Stimulated activated CD4-positive, alpha-beta T cell treated with anti-CD3 and anti-CD28 coated beads, TNF-alpha, amount 100 ng/mL, for 48 hours (primary cell): ENCODE data around the gene SLC5A5.

ENCODE experiments used
- DNase-seq, 3 donors: peaks; one replicate each; pipeline ENCODE4 v3.0.0-alpha.2; 2020; ENCODE audit warnings: low read depth in 3 of 3

SLC5A5 gene

GRCh38 chr19:17871878-17872250, at the start of gene SLC5A5:
TSS of gene SLC5A5 (plus strand) at chr19:17871945. CDS start at chr19:17872320, 375 bp downstream.
- DNase-seq, result no peak

GRCh38 chr19:17824339-17824738, 47.4 kb upstream of the SLC5A5 start:
- no peak for DNase-seq

- no peak for DNase-seq
These were observed 45.2 kb upstream of the SLC5A5 start for GRCh38 chr19:17826508-17827056.

GRCh38 chr19:17829855-17830566, 41.7 kb upstream of the SLC5A5 start:
- DNase-seq, result no peak

GRCh38 chr19:17830567-17831418, 41.0 kb upstream of the SLC5A5 start:
- DNase-seq, result peak; percentile 55 to 77 (median 68)

GRCh38 chr19:17831419-17831888, 40.3 kb upstream of the SLC5A5 start:
- DNase-seq, result no peak

GRCh38 chr19:17832443-17833208, 39.1 kb upstream of the SLC5A5 start:
- no peak for DNase-seq

GRCh38 chr19:17834350-17835181, 37.2 kb upstream of the SLC5A5 start:
- no peak for DNase-seq

- DNase-seq, result no peak
These were observed 36.4 kb upstream of the SLC5A5 start for GRCh38 chr19:17835182-17836006.

- no peak for DNase-seq
These were observed 35.2 kb upstream of the SLC5A5 start for GRCh38 chr19:17836530-17836929.

- DNase-seq, result no peak
These were observed 33.8 kb upstream of the SLC5A5 start for GRCh38 chr19:17837972-17838371.

GRCh38 chr19:17840019-17840418, 31.7 kb upstream of the SLC5A5 start:
- no peak for DNase-seq

GRCh38 chr19:17841371-17841809, 30.4 kb upstream of the SLC5A5 start:
- no peak for DNase-seq

GRCh38 chr19:17841810-17842662, 29.7 kb upstream of the SLC5A5 start:
- DNase-seq, result peak; percentile 62 to 89 (median 71)

- no peak for DNase-seq
These were observed 29.0 kb upstream of the SLC5A5 start for GRCh38 chr19:17842663-17843291.

GRCh38 chr19:17843292-17843827, 28.4 kb upstream of the SLC5A5 start:
- DNase-seq, result no peak

GRCh38 chr19:17843908-17844490, 27.7 kb upstream of the SLC5A5 start:
- no peak for DNase-seq

- no peak for DNase-seq
These were observed 25.6 kb upstream of the SLC5A5 start for GRCh38 chr19:17846146-17846545.
